Spleen (tissue), 7 donors: ENCODE data around the gene NT5C.

ENCODE experiments used
- CTCF ChIP-seq, 11 experiments: fragments of 200-600 bp in 7 of 11; fragments of 450-650 bp in 4 of 11; sonication (generic) in 4 of 11; IDR thresholded peaks in 8 of 11; conservative IDR thresholded peaks in 3 of 11; 1 replicate in 7 of 11; 2 replicates in 4 of 11; pipeline versions ENCODE4 v1.4.0 to v1.8.0; 2016 to 2021; ENCODE audit warnings: antibody characterized with exemption in 11 of 11, inconsistent platforms in 4 of 11, mild to moderate bottlenecking in 1 of 11
- POLR2A ChIP-seq, 3 donors: fragments of 450-650 bp; IDR thresholded peaks; one replicate each; pipeline ENCODE4 v1.5.1; 2017; ENCODE audit warnings: antibody characterized with exemption in 3 of 3, mild to moderate bottlenecking in 1 of 3
- POLR2AphosphoS5 ChIP-seq, 3 donors: sonication (generic); formaldehyde crosslinking; IDR thresholded peaks; one replicate each; pipeline ENCODE4 v1.5.1; 2017; ENCODE audit warnings: antibody characterized with exemption in 3 of 3
- donor health status: DM: no; HTN: no; CAD: no; lungs with moderate emphysema.
- donor health status: DM: no; HTN: no; CAD: no.
- donor health status: DM: no; HTN: no; CAD: no.

- TF ChIP-seq POLR2AphosphoS5 (IDR thresholded peaks at IDR 0.05) (peak in 2 of 3 donors; percentile 20 to 36), CTCF (IDR thresholded peaks at IDR 0.05 in 8 of 11, conservative IDR thresholded peaks at IDR 0.05 in 3 of 11) (no peak), POLR2A (IDR thresholded peaks at IDR 0.05) (no peak)
Measured at GRCh38 chr17:75088465-75089417, 42.8 kb downstream of the NT5C start.
